ENCODE data around the gene TTYH3.

TTYH3 gene

DNA sequence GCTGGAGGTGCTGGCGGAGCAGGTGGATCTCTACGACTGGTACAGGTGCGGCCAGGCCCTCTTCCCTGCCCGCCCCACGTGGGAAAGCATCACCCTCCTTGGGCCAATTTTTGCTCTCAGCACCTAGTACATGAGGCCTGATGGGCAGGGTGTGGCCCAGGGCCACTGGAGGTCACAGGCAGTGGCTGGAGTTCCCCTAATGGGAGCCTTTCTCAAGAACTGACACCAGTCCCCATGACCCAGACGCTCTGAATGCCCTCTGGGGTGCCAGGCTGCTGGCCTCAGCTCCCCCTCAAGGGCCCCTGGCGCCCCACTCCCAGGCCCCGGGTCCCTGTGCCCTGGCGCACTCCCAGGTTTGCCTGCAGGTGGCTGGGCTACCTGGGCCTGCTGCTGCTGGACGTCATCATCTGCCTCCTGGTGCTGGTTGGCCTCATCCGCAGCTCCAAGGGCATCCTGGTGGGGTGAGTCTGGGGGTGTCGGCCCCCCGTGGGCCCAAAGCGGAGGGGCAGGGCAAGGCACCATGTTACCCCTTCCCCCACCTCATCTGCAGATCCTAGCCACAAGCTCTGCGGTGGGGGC, 15.9 kb downstream of the TTYH3 start:
- no peak for TF ChIP-seq GATA1 (IDR thresholded peaks at IDR 0.05; ENCODE audit: low read depth, low read length)
- no peak for TF ChIP-seq POLR2A (IDR thresholded peaks at IDR 0.05; ENCODE audit: low read length)
- no peak for DNase-seq

DNA sequence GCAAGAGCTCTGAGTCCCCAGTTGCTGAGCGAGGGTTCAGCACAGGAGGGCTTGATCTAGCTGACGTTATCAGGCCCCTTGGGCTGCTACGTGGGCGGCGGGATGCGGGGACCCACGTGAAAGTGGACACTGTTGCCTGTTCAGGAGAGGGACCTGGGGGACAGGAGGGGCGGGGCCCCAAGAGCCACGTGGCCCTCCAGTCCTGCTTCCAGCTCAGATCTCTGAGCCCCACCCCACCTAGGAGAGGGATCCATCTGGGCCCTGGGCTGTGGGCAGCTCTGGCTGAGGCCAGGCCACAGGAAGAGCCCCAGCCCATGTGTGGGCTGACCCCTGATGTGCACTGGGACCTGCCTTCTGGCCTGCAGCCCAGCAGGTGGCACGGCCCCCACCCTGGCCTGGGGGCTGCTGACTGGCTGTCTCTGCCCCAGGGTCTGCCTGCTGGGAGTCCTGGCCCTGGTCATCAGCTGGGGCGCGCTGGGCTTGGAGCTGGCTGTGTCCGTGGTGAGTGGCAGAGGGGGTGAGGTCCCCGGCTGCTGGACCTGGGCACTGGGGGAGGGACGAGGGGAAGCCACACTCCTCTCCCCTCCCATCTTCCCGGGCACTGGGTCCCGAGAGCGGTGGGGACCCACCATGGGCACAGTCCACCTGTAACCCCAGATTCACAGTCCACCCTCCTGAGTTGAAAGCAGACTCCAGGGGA, 17.5 kb downstream of the TTYH3 start:
- TF ChIP-seq POLR2A (IDR thresholded peaks at IDR 0.05; ENCODE audit: low read length) (no peak), GATA1 (IDR thresholded peaks at IDR 0.05; ENCODE audit: low read depth, low read length) (no peak)
- DNase-seq, result no peak

DNA sequence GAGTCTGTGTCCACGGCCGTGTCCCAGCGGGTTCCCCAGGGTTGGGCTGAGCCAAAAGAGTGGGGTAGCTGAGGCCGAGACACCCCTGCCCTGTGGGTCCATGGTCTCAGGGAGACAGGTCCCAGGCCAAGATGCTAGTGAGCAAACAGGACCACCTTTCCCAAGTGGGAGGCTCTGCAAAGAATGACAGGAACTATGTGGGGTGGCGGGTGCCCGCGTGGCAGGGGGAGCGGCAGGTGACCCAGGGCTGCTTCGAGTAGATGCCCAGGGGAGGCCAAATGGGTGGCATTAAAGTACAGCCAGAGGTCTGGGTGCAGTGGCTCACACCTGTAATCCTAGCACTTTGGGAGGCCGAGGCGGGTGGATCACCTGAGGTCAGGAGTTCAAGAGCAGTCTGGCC, 18.2 kb downstream of the TTYH3 start:
- no peak for DNase-seq
- TF ChIP-seq POLR2A (IDR thresholded peaks at IDR 0.05; ENCODE audit: low read length) (no peak), GATA1 (IDR thresholded peaks at IDR 0.05; ENCODE audit: low read depth, low read length) (no peak)

DNA sequence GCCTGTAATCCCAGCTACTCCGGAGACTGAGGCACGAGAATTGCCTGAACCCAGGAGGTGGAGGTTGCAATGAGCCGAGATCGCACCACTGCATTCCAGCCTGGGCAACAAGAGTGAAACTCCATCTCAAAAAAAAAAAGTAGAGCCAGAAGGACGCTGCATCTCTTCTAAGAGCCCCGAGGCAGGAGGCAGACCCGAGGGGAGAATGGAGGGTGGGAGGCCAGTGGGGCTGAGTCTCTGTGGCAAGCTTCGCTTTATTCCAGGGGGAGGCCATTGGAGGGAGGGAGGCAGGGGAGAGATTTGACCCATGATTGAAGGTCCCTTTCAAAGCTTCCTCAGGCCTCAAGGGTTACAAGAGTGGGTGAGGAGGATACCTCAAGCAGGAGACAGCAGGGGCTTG, 18.7 kb downstream of the TTYH3 start:
- no peak for TF ChIP-seq POLR2A (IDR thresholded peaks at IDR 0.05; ENCODE audit: low read length)
- no peak for TF ChIP-seq GATA1 (IDR thresholded peaks at IDR 0.05; ENCODE audit: low read depth, low read length)
- no peak for DNase-seq

DNA sequence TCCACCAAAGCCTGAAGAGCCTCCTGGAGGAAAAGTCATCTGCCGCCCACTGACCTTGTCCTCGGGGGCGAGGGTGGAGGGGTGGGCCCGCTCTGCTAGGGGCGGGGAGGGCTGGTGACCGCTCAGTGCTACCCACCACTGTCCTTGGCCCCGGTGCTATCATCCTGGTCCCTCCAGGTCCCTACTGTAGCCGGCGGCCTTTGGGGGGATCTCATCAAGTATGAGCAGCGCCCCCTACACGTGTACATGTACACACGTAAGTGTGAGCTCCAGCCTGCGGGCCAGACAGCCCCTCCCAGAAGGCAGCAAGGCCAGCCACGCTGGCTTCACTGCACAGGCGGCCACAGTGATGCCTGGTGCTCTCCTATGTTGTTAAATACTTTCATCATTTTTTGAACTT, 19.6 kb downstream of the TTYH3 start:
- TF ChIP-seq POLR2A (IDR thresholded peaks at IDR 0.05; ENCODE audit: low read length), result no peak
- no peak for TF ChIP-seq GATA1 (IDR thresholded peaks at IDR 0.05; ENCODE audit: low read depth, low read length)

DNA sequence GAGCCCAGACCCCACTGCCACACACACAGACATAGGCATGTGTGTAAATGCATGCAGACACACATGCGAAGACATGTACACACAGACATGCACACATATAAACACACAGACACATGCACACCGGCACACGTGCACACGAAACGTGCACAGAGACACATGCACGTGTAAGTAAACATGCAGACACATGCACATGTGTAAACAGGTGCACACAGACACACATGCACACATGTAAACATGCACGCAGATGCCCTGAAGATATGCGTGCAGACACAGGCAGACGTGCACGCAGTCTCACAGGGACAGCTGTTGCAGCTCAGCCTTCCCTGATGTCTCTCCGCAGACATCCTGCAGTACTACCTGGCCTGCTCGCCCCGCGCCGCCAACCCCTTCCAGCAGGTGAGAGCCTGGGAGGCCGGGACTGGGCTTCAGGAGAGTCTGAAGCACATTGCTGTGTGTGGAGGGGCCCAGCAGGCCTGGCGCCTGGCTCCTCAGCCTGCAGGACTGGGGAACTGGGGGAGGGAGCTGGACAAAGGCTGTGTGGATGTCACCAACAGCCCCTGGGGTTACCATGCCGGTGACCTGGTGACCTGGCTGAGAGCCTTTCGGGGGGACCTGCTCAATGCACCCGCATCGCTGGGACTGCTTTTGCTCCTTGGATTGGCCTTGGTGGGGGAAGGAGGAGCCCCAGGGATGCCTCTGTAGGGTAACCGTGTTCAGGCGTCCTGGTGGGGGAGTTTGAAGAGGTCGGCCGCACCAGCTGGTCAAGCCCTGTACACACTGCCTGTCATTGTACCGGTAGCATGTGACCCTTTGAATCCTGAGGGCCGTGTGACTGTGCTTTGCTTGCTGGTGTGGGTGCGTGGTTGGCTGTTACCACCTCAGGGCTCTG, 20.3 kb downstream of the TTYH3 start:
- DNase-seq, result no peak

More for the DNA sequence above, 19.6 kb downstream of the TTYH3 start:
- peak; percentile 40 to 47 for DNase-seq

DNA sequence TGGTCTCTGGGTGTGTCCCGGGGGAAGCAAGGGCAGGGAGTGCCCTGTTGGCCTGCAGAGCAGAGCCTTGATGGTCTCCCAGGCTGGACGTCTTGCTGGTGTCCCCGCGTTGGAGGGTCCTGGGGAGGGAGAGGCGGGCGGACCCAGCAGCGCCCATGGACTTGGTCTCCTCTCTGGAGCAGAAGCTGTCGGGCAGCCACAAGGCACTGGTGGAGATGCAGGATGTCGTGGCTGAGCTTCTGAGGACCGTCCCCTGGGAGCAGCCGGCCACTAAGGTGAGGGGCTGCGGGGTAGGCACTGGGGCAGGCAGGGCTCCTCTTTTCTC, 20.9 kb downstream of the TTYH3 start:
- TF ChIP-seq POLR2A (IDR thresholded peaks at IDR 0.05; ENCODE audit: low read length), result no peak
- TF ChIP-seq GATA1 (IDR thresholded peaks at IDR 0.05; ENCODE audit: low read depth, low read length), result no peak
- DNase-seq, result no peak

More for the DNA sequence above, 20.3 kb downstream of the TTYH3 start:
- TF ChIP-seq POLR2A (IDR thresholded peaks at IDR 0.05; ENCODE audit: low read length) (no peak), GATA1 (IDR thresholded peaks at IDR 0.05; ENCODE audit: low read depth, low read length) (no peak)

DNA sequence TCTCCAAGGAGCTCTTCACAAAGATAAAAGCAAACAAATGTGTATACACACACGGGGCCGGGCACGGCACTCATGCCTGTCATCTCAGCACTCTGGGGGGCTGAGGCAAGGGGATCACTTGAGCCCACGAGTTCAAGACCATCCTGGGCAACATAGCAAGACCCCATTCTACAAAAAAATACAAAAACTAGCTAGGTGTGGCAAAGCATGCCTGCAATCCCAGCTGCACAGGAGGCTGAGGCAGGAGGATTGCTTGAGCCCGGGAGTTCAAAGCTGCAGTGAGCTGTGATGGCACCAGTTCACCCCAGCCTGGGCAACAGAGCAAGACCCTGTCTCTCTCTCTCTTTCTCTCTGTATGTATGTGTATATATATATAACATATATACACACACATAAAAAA, 22.3 kb downstream of the TTYH3 start:
- TF ChIP-seq GATA1 (IDR thresholded peaks at IDR 0.05; ENCODE audit: low read depth, low read length) (no peak), POLR2A (IDR thresholded peaks at IDR 0.05; ENCODE audit: low read length) (no peak)
- no peak for DNase-seq

DNA sequence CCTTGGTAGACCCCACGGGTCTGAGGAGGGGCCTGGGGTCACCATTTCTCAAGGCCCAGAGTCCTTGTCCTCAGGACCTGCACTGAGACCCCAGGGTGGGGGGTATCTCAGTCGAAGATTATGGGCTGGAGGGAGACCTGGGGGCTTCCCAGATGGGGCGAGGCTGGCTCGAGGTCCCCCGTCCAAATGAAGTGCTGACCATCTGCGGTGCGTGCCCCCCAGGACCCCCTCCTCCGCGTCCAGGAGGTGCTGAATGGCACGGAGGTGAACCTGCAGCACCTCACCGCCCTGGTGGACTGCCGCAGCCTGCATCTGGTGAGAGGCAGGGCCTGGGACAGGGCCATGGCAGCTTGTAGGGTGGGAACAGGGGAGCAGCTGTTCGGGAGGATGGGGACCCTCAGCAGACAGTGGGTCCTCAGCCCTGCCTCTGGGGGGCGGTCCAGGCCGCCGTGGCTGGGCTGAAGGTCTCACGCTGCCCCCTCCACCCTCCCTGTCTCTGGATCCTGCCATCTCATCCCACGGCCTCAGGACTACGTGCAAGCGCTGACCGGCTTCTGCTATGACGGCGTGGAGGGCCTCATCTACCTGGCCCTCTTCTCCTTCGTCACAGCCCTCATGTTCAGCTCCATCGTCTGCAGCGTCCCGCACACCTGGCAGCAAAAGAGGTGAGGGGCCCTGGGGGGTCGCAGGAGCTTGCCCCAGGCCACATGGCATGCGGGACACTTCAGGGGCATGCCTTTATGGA, 24.3 kb downstream of the TTYH3 start:
- no peak for TF ChIP-seq POLR2A (IDR thresholded peaks at IDR 0.05; ENCODE audit: low read length)
- no peak for TF ChIP-seq GATA1 (IDR thresholded peaks at IDR 0.05; ENCODE audit: low read depth, low read length)
- no peak for DNase-seq

DNA sequence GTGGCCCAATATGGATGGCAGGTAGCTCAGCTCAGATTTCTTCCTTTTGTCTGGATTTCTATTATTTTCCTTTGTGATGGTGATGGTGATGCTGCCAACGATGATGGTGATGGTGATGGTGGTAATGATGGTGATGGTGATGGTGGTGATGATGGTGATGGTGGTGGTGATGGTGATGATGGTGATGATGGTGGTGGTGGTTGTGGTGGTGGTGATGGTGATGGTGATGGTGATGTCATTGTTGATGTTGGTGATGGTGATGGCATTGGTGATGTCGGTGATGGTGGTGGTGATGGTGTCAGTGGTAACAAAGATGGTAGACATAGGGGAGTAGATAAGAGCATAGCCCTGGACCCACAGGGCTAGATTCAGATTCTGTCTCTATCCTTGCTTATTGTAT, 25.4 kb downstream of the TTYH3 start:
- TF ChIP-seq GATA1 (IDR thresholded peaks at IDR 0.05; ENCODE audit: low read depth, low read length), result no peak
- no peak for TF ChIP-seq POLR2A (IDR thresholded peaks at IDR 0.05; ENCODE audit: low read length)

DNA sequence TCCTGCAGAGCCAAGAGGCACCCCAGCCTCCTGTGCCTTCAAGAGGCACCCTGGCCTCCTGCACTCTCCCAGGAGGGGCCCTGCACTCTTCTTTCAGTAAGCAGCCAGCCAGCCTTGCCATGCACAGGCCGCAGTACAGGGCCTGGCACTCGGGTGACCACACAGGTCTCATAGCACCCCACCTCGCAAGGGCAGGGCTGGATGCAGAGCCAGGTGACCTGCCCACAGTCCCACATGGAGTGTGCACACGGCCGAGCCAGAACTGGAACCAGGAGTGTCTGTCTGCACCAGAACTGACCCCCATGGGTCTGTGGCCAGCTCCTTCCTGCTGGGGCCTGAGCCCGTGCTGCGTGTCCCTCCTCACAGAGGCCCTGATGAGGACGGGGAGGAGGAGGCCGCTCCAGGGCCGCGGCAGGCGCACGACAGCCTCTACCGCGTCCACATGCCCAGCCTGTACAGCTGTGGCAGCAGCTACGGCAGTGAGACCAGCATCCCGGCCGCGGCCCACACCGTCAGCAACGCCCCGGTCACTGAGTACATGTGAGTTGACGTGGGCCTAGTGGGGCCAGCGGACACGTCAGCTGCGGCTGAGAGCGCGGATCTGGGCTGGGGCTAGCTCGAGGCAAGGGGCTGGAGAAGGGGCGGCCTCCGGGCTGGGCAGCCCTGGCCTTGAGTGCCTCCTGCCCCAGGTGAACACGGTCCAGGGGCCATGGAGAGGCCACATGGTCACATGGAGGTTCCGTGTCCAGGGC, 26.3 kb downstream of the TTYH3 start:
- TF ChIP-seq POLR2A (IDR thresholded peaks at IDR 0.05; ENCODE audit: low read length) (no peak), GATA1 (IDR thresholded peaks at IDR 0.05; ENCODE audit: low read depth, low read length) (no peak)
- DNase-seq, result no peak

More for the DNA sequence above, 25.4 kb downstream of the TTYH3 start:
- no peak for DNase-seq

DNA sequence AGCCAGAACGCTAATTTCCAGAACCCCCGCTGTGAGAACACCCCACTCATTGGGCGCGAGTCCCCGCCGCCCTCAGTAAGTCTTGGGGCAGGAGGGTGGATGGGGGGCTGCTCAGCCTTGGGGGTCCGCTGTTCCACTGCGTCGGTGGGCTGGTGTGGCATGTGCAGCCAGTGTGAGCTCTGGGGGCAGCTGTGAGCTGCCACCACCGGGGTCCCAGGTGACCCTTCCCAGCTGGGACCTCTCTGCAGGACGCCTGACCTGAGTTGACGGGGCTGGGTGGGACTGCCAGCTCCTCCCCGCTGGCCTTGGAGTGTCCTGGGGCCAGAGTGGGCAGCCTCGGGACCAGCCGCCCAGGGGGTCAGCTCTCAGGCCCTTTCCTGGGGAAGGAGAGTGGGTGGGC, 27.2 kb downstream of the TTYH3 start:
- TF ChIP-seq POLR2A (IDR thresholded peaks at IDR 0.05; ENCODE audit: low read length) (no peak), GATA1 (IDR thresholded peaks at IDR 0.05; ENCODE audit: low read depth, low read length) (no peak)
- no peak for DNase-seq

All from erythroblast (primary cell).